ENCODE measurements around the gene EIF3A.
"Not testable (repeated sequence)": the region's sequence is repeated elsewhere in the genome, so short reads cannot be mapped to it uniquely, and the experiment has no call there.

Gene EIF3A

GRCh38 chr10:119103241-119103902 lies 22.8 kb upstream of the EIF3A start:
- no peak for TF ChIP-seq CTCF (IDR thresholded peaks at IDR 0.05)
- H3K4me3 Mint-ChIP-seq, result peak overlapping the region; percentile 72
- DNase-seq, result no peak
- H3K9me3 Mint-ChIP-seq, result no peaks in the 10 kb centered on the region
- H3K4me1 Mint-ChIP-seq, result peaks cover 33% of the 10 kb centered on the region
- H3K36me3 Mint-ChIP-seq (ENCODE audit: low read depth), result peaks cover 15% of the 10 kb centered on the region
- peak overlapping the region; percentile 10 for H3K27ac Mint-ChIP-seq
- H3K27me3 Mint-ChIP-seq (ENCODE audit: low read depth, poor library complexity), result peaks cover 8% of the 10 kb centered on the region

GRCh38 chr10:119101366-119102098 lies 20.9 kb upstream of the EIF3A start:
- DNase-seq, result no peak
- Mint-ChIP-seq H3K4me1 (peaks cover 32% of the 10 kb centered on the region), H3K4me3 (no peak overlapping the region), H3K9me3 (no peaks in the 10 kb centered on the region), H3K27ac (no peak overlapping the region), H3K27me3 (ENCODE audit: low read depth, poor library complexity) (peaks cover 11% of the 10 kb centered on the region), H3K36me3 (ENCODE audit: low read depth) (no peaks in the 10 kb centered on the region)
- no peak for TF ChIP-seq CTCF (IDR thresholded peaks at IDR 0.05)

- Mint-ChIP-seq H3K27me3 (ENCODE audit: low read depth, poor library complexity) (peaks cover 18% of the 10 kb centered on the region), H3K27ac (no peak overlapping the region), H3K4me1 (peaks cover 24% of the 10 kb centered on the region), H3K9me3 (no peaks in the 10 kb centered on the region), H3K36me3 (ENCODE audit: low read depth) (no peaks in the 10 kb centered on the region), H3K4me3 (no peak overlapping the region)
- no peak for DNase-seq
- TF ChIP-seq CTCF (IDR thresholded peaks at IDR 0.05), result no peak
These were observed 20.0 kb upstream of the EIF3A start for GRCh38 chr10:119100434-119101238.

- H3K36me3 Mint-ChIP-seq (ENCODE audit: low read depth), result no peaks in the 10 kb centered on the region
- peaks cover 16% of the 10 kb centered on the region for H3K4me1 Mint-ChIP-seq
- H3K27me3 Mint-ChIP-seq (ENCODE audit: low read depth, poor library complexity), result peaks cover 19% of the 10 kb centered on the region
- no peak overlapping the region for H3K27ac Mint-ChIP-seq
- H3K9me3 Mint-ChIP-seq, result no peaks in the 10 kb centered on the region
- H3K4me3 Mint-ChIP-seq, result no peak overlapping the region
- DNase-seq, result no peak
- no peak for TF ChIP-seq CTCF (IDR thresholded peaks at IDR 0.05)
These were observed 18.0 kb upstream of the EIF3A start for GRCh38 chr10:119098576-119098975.

GRCh38 chr10:119096641-119097415 lies 16.2 kb upstream of the EIF3A start:
- not testable (repeated sequence) for DNase-seq; H3K36me3 Mint-ChIP-seq (ENCODE audit: low read depth); H3K9me3 Mint-ChIP-seq; H3K27ac Mint-ChIP-seq; H3K4me3 Mint-ChIP-seq
- peaks cover 24% of the 10 kb centered on the region for H3K27me3 Mint-ChIP-seq (ENCODE audit: low read depth, poor library complexity)
- peaks cover 23% of the 10 kb centered on the region for H3K4me1 Mint-ChIP-seq
